GM12878 (cell line): ENCODE measurements around the gene BHLHE23. TPM values are rescaled to one million over a fixed set of nuclear protein-coding genes. Genes with fewer than 3 reads are reported as not detected.
A peak's percentile ranks its signal among the peaks of the same experiment; 100 is the strongest.

ENCODE experiments used
- ATAC-seq: fragments of 200-7000 bp; cut with Tn5 transposase; 3 replicates; pipeline ENCODE4 v1.9.1; 2020; ENCODE audit warnings: mild to moderate bottlenecking, moderate library complexity
- BruUV-seq: library from RNA; stranded (reverse); fragments of 400-500 nt; replicated peaks from 2 replicates; lab custom pipeline; 2021; lab: Mats Ljungman, UMichigan
- CTCF ChIA-PET: fragments of 300-600 bp; sonication (Branson Sonifier 250); formaldehyde crosslinking; extraction: SDS; loops from one replicate; lab custom pipeline; 2021; ENCODE audit warnings: inconsistent platforms; lab: Yijun Ruan, JAX
- POLR2A ChIA-PET: fragments of 350-600 bp; formaldehyde crosslinking; extraction: SDS; loops from one replicate; lab custom pipeline; 2021; ENCODE audit warnings: inconsistent platforms; lab: Charles Lee
- RAD21 ChIA-PET: fragments of 300-600 bp; sonication (Branson Sonifier 250); formaldehyde crosslinking; loops from one replicate; lab custom pipeline; 2023; ENCODE audit warnings: antibody characterized with exemption; ENCODE audit not compliant: unreplicated experiment; lab: Charles Lee
- SMC1A ChIA-PET: fragments of 300-600 bp; sonication (Branson Sonifier 250); formaldehyde crosslinking; loops from one replicate; lab custom pipeline; 2023; ENCODE audit not compliant: unreplicated experiment, uncharacterized antibody; lab: Charles Lee
- DNase-seq: peaks from one replicate; pipeline ENCODE4 v3.0.0-alpha.2; 2011; ENCODE audit warnings: low read depth, low spot score
- FAIRE-seq: peaks from 3 replicates; lab custom pipeline; 2011; peaks lifted over from hg19 to GRCh38; lab: Jason Lieb, UNC
- H2AFZ ChIP-seq: 2 replicates; pipeline ENCODE4 v1.6.0; 2011; ENCODE audit warnings: low read depth, low read length, control low read depth; ENCODE audit not compliant: control insufficient read depth
- H3K27ac ChIP-seq: 2 replicates; pipeline ENCODE4 v1.5.1; 2011; ENCODE audit warnings: control low read depth; ENCODE audit not compliant: control insufficient read depth, insufficient read depth
- H3K27me3 ChIP-seq, 2 experiments: replicated peaks in 1 of 2; 2 replicates each; pipeline versions ENCODE4 v1.6.0 to v1.6.1; 2011; ENCODE audit warnings: low read length in 1 of 2; ENCODE audit not compliant: control insufficient read depth in 2 of 2, insufficient read depth in 2 of 2
- H3K36me3 ChIP-seq, 2 experiments: 2 replicates each; pipeline ENCODE4 v1.5.1; 2011; ENCODE audit warnings: low read length in 1 of 2; ENCODE audit not compliant: control insufficient read depth in 2 of 2, insufficient read depth in 2 of 2
- H3K4me1 ChIP-seq: 2 replicates; pipeline ENCODE4 v1.6.1; 2011; ENCODE audit warnings: mild to moderate bottlenecking, low read length, moderate library complexity, mixed read lengths; ENCODE audit not compliant: control insufficient read depth, insufficient read depth
- H3K4me2 ChIP-seq: 2 replicates; pipeline ENCODE4 v1.6.0; 2011; ENCODE audit warnings: control low read depth; ENCODE audit not compliant: control insufficient read depth, insufficient read depth
- H3K4me3 ChIP-seq: fragments of 200-600 bp; sonication (generic); 2 replicates; pipeline ENCODE4 v1.5.1; 2016
- H3K79me2 ChIP-seq: 2 replicates; pipeline ENCODE4 v1.6.0; 2011; ENCODE audit warnings: low read length; ENCODE audit not compliant: control insufficient read depth, insufficient read depth
- H3K9ac ChIP-seq: 2 replicates; pipeline ENCODE4 v1.8.0; 2011; ENCODE audit warnings: low read length, control low read depth, mixed read lengths; ENCODE audit not compliant: control insufficient read depth, insufficient read depth
- H3K9me3 ChIP-seq: replicated peaks from 3 replicates; pipeline ENCODE4 v1.5.1; 2011; ENCODE audit warnings: mild to moderate bottlenecking, low read length; ENCODE audit not compliant: control insufficient read depth, insufficient read depth
- H4K20me1 ChIP-seq: 2 replicates; pipeline ENCODE4 v1.6.0; 2011; ENCODE audit not compliant: control insufficient read depth, insufficient read depth
- ASH2L ChIP-seq: fragments of 300-600, 200-600 bp; sonication (generic); IDR thresholded peaks from 2 replicates; pipeline ENCODE4 v1.6.1; 2017; ENCODE audit warnings: low read depth, mild to moderate bottlenecking, borderline replicate concordance
- BCL11A ChIP-seq: IDR thresholded peaks from 2 replicates; pipeline ENCODE4 v1.6.1; 2011; ENCODE audit warnings: low read depth, low read length
- BRCA1 ChIP-seq: IDR thresholded peaks from 2 replicates; pipeline ENCODE4 v1.6.1; 2011; ENCODE audit warnings: low read depth, low read length, improper control_type of control experiment
- CEBPB ChIP-seq, 2 experiments: fragments of 150-350 bp in 1 of 2; IDR thresholded peaks; 2 replicates each; pipeline ENCODE4 v1.6.1; 2012 to 2014; ENCODE audit warnings: low read depth in 2 of 2, low read length in 2 of 2, borderline replicate concordance in 1 of 2, inconsistent platforms in 1 of 2
- IKZF2 ChIP-seq, 2 experiments: fragments of 450-650 bp; IDR thresholded peaks; 2 replicates each; pipeline ENCODE4 v1.6.1; 2017; ENCODE audit warnings: mild to moderate bottlenecking in 2 of 2, moderate library complexity in 2 of 2
- JUND ChIP-seq: IDR thresholded peaks from 2 replicates; pipeline ENCODE4 v1.6.1; 2012; ENCODE audit warnings: low read depth, mild to moderate bottlenecking, low read length, improper control_type of control experiment, moderate library complexity
- MEF2B ChIP-seq: fragments of 450-650 bp; IDR thresholded peaks from 2 replicates; pipeline ENCODE4 v1.6.1; 2018; ENCODE audit warnings: mild to moderate bottlenecking, moderate library complexity; ENCODE audit not compliant: partially characterized antibody, poor library complexity, severe bottlenecking
- SMARCA5 ChIP-seq: fragments of 450-650 bp; IDR thresholded peaks from 2 replicates; pipeline ENCODE4 v1.6.1; 2017; ENCODE audit warnings: mild to moderate bottlenecking
- SRF ChIP-seq, 2 experiments: IDR thresholded peaks; 2 replicates each; pipeline ENCODE4 v1.6.1; 2011; ENCODE audit warnings: low read depth in 2 of 2, low read length in 2 of 2, mild to moderate bottlenecking in 1 of 2, moderate library complexity in 1 of 2
- STAT3 ChIP-seq: IDR thresholded peaks from 2 replicates; pipeline ENCODE4 v1.6.1; 2011; ENCODE audit warnings: low read depth, low read length, improper control_type of control experiment
- YY1 ChIP-seq: IDR thresholded peaks from 2 replicates; pipeline ENCODE4 v1.6.1; 2011; ENCODE audit warnings: low read depth, mild to moderate bottlenecking, low read length
- ZBTB4 ChIP-seq: fragments of 450-650 bp; formaldehyde crosslinking; IDR thresholded peaks from 2 replicates; pipeline ENCODE4 v1.4.0; 2022; ENCODE audit warnings: mild to moderate bottlenecking, moderate library complexity
- ZSCAN29 ChIP-seq: fragments of 450-650 bp; IDR thresholded peaks from 2 replicates; pipeline ENCODE4 v1.6.1; 2017; ENCODE audit warnings: mild to moderate bottlenecking, moderate library complexity
- WGBS: methylation state at CpG from one replicate; pipeline ENCODE4 v1.1.6; 2016; ENCODE audit warnings: low lambda C conversion rate; ENCODE audit not compliant: insufficient replicate concordance, insufficient coverage; ENCODE audit errors: missing lambda C conversion rate; 5-methylcytosine and 5-hydroxymethylcytosine counted together
- in situ Hi-C: fragments of 300-500 bp; cut with MboI; formaldehyde crosslinking; loops from 9 replicates; pipeline ENCODE4 v1.14.3; 2018; ENCODE audit warnings: mixed read lengths
- intact Hi-C: fragments of 100-400 bp; cut with micrococcal nuclease; formaldehyde crosslinking; loops from one replicate; pipeline ENCODE4 v1.14.2; 2022; ENCODE audit not compliant: unreplicated experiment
- polyA plus RNA-seq, 11 experiments: library from polyadenylated mRNA; depleted of rRNA in 4 of 11; unstranded in 6 of 11; stranded (reverse) in 5 of 11; fragments of >200 nt; fragmentation: Nextera tagmentation in 4 of 11; fragmentation: Illumina TruSeq in 1 of 11; extraction: Ambion mirVana in 4 of 11; extraction: Trizol in 1 of 11; gene quantifications; 1 replicate in 1 of 11; 2 replicates in 10 of 11; pipeline versions ENCODE4 v1.2.1 to v1.2.3, GENCODE V29; 2011 to 2016; ENCODE audit warnings: inconsistent platforms in 2 of 11, missing spikeins in 2 of 11, low read depth in 1 of 11
- total RNA-seq, 4 experiments: library from RNA; depleted of rRNA in 3 of 4; stranded (reverse); fragments of >200 nt in 3 of 4; fragmentation: Illumina TruSeq in 1 of 4; extraction: Trizol in 1 of 4; gene quantifications; 2 replicates each; pipeline versions ENCODE4 v1.2.1 to v1.2.3, GENCODE V29; 2013 to 2021
- TF ChIP-seq, protein P1 (sequence below), 3 experiments: IDR thresholded peaks in 2 of 3; conservative IDR thresholded peaks in 1 of 3; 2 replicates each; pipeline ENCODE4 v1.5.1; 2011; ENCODE audit warnings: low read depth in 3 of 3, low read length in 3 of 3, mild to moderate bottlenecking in 3 of 3, control low read depth in 2 of 3, moderate library complexity in 2 of 3, inconsistent platforms in 1 of 3, mixed read lengths in 1 of 3; ENCODE audit not compliant: control insufficient read depth in 2 of 3, insufficient read depth in 1 of 3; ENCODE audit errors: extremely low read depth in 1 of 3
- TF ChIP-seq, protein P2 (sequence below): IDR thresholded peaks from 2 replicates; pipeline ENCODE4 v1.6.1; 2012; ENCODE audit warnings: low read length, inconsistent platforms

Gene BHLHE23
- total and polyA plus RNA-seq, 10 of the 15 experiments (the other 5 are each of a cell fraction or from before 2014, with no cell fraction given) = 0.28 to 0.33 TPM; not detected in 8

DNA sequence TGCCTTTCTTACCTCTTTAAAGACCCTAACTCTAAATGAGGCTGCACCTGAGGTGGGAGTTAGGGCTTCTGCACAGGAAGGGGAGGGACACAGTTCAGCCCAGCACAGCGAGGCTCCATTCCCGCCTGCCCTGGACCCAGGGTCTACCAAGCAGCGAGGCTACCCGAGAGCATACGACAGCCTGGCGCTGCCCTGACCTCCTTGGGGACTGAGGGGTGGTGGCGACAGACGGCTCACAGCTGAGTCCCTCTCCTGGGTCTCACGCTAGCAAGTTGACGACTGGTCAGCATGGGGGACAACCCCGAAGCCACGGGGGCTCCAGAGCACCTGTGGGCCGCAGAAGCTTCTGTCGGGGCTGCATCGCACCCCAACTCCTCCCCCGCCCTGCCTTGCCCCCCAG lies 29.9 kb downstream of the BHLHE23 start:
- H2AFZ ChIP-seq = no peak overlapping the region
- ChIA-PET RAD21 (interaction anchor here (1.8 to 2.8 kb wide), 3 partner anchors 9 to 65 kb away, joined by 4 to 19 read pairs (median 9); no protein-coding TSS in a partner anchor), SMC1A (interaction anchor here (1.7 to 2.0 kb wide), 2 partner anchors 22 to 23 kb away, joined by 12 read pairs; partner anchors contain the start of gene SLC17A9), CTCF (interaction anchor here (1.9 to 2.2 kb wide), 3 partner anchors 23 to 238 kb away, joined by 4 to 28 read pairs (median 9); no protein-coding TSS in a partner anchor), POLR2A (interaction anchor here (0.6 to 5.3 kb wide), 7 partner anchors 12 to 750 kb away, joined by 3 to 37 read pairs (median 5); no protein-coding TSS in a partner anchor)
- 64% methylated on average over 14 of the region's 16 CpGs for WGBS
- H3K9me3 ChIP-seq = no peaks in the 10 kb centered on the region
- no TSS peak for BruUV-seq
- no peak for ATAC-seq
- peaks cover 36% of the 10 kb centered on the region for H3K4me1 ChIP-seq
- H4K20me1 ChIP-seq = peaks cover 6% of the 10 kb centered on the region; the same call in 1 of the 2 replicates
- H3K4me3 ChIP-seq = peak overlapping the region; percentile 49; the same call in 1 of the 2 replicates
- no peaks in the 10 kb centered on the region for H3K79me2 ChIP-seq
- TF ChIP-seq SRF (IDR thresholded peaks at IDR 0.05; ENCODE audit: low read depth in 2 of 2, low read length in 2 of 2) (no peak), ASH2L (no peak), BCL11A (no peak), CEBPB (IDR thresholded peaks at IDR 0.05; ENCODE audit: borderline replicate concordance in 1 of 2, low read depth in 2 of 2, low read length in 2 of 2) (no peak), ZBTB4 (CRISPR knock-in tag) (no peak), IKZF2 (IDR thresholded peaks at IDR 0.05) (no peak), ZSCAN29 (no peak), SMARCA5 (no peak), MEF2B (no peak), STAT3 (no peak), BRCA1 (no peak), JUND (no peak), YY1 (no peak)
- TF ChIP-seq, protein P1, sequence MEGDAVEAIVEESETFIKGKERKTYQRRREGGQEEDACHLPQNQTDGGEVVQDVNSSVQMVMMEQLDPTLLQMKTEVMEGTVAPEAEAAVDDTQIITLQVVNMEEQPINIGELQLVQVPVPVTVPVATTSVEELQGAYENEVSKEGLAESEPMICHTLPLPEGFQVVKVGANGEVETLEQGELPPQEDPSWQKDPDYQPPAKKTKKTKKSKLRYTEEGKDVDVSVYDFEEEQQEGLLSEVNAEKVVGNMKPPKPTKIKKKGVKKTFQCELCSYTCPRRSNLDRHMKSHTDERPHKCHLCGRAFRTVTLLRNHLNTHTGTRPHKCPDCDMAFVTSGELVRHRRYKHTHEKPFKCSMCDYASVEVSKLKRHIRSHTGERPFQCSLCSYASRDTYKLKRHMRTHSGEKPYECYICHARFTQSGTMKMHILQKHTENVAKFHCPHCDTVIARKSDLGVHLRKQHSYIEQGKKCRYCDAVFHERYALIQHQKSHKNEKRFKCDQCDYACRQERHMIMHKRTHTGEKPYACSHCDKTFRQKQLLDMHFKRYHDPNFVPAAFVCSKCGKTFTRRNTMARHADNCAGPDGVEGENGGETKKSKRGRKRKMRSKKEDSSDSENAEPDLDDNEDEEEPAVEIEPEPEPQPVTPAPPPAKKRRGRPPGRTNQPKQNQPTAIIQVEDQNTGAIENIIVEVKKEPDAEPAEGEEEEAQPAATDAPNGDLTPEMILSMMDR (IDR thresholded peaks at IDR 0.05 in 2 of 3, conservative IDR thresholded peaks at IDR 0.05 in 1 of 3; ENCODE audit: control insufficient read depth in 2 of 3, extremely low read depth in 1 of 3, insufficient read depth in 1 of 3, low read depth in 3 of 3, low read length in 3 of 3) = no peak
- TF ChIP-seq, protein P2, sequence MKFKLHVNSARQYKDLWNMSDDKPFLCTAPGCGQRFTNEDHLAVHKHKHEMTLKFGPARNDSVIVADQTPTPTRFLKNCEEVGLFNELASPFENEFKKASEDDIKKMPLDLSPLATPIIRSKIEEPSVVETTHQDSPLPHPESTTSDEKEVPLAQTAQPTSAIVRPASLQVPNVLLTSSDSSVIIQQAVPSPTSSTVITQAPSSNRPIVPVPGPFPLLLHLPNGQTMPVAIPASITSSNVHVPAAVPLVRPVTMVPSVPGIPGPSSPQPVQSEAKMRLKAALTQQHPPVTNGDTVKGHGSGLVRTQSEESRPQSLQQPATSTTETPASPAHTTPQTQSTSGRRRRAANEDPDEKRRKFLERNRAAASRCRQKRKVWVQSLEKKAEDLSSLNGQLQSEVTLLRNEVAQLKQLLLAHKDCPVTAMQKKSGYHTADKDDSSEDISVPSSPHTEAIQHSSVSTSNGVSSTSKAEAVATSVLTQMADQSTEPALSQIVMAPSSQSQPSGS = no peak
- H3K9ac ChIP-seq = no peak overlapping the region
- H3K4me2 ChIP-seq = no peak overlapping the region; the same call in 1 of the 2 replicates
- DNase-seq = no peak
- intact Hi-C loops = loop anchor here (1.0 kb wide), 1 partner anchor 32 kb away; no protein-coding TSS in a partner anchor
- peaks cover 0 to 19% of the 10 kb centered on the region in 2 experiments; a peak in 2 of 4 replicates for H3K27me3 ChIP-seq
- in situ Hi-C loops = loop anchor here (5.0 kb wide), 1 partner anchor 35 kb away; no protein-coding TSS in a partner anchor
- no peak overlapping the region; the same call in 1 of the 2 replicates for H3K27ac ChIP-seq
- no peaks in the 10 kb centered on the region for H3K36me3 ChIP-seq
- no peak for FAIRE-seq
